SK-N-SH treated with all-trans-retinoic acid at 6 μM for 48 hours (cell line): ENCODE data around the gene BTBD17.

Experiments
- ATAC-seq: fragments of 200-7000 bp; cut with Tn5 transposase; 3 replicates; pipeline ENCODE4 v1.9.1; 2020; ENCODE audit warnings: mild to moderate bottlenecking, moderate library complexity
- BACH2 ChIP-seq: fragments of 250-450 bp; sonication (Bioruptor Pico); IDR thresholded peaks from 2 replicates; pipeline ENCODE4 v1.9.0; 2021; ENCODE audit warnings: mild to moderate bottlenecking, borderline replicate concordance
- CREB5 ChIP-seq: fragments of 250-450 bp; sonication (Bioruptor Pico); IDR thresholded peaks from 2 replicates; pipeline ENCODE4 v1.5.1; 2020; ENCODE audit warnings: low read depth, mild to moderate bottlenecking, moderate library complexity
- CSDC2 ChIP-seq: fragments of 250-450 bp; sonication (Bioruptor Pico); IDR thresholded peaks from 2 replicates; pipeline ENCODE4 v1.5.0; 2020; ENCODE audit warnings: mild to moderate bottlenecking, moderate library complexity
- GLIS3 ChIP-seq: fragments of 250-450 bp; sonication (Bioruptor Pico); IDR thresholded peaks from 2 replicates; pipeline ENCODE4 v1.5.0; 2020; ENCODE audit warnings: mild to moderate bottlenecking, moderate library complexity
- ISL1 ChIP-seq: fragments of 250-450 bp; sonication (Bioruptor Pico); IDR thresholded peaks from 2 replicates; pipeline ENCODE4 v2.1.2; 2022; ENCODE audit warnings: mild to moderate bottlenecking, moderate library complexity
- OSR1 ChIP-seq: fragments of 250-450 bp; sonication (Bioruptor Pico); IDR thresholded peaks from 2 replicates; pipeline ENCODE4 v1.8.0; 2022; ENCODE audit warnings: moderate library complexity, mild to moderate bottlenecking, inconsistent platforms
- PATZ1 ChIP-seq: fragments of 250-450 bp; sonication (Bioruptor Pico); IDR thresholded peaks from 2 replicates; pipeline ENCODE4 v1.8.0; 2020; ENCODE audit warnings: mild to moderate bottlenecking, moderate library complexity, borderline replicate concordance
- POU6F1 ChIP-seq: fragments of 250-450 bp; sonication (Bioruptor Pico); IDR thresholded peaks from 2 replicates; pipeline ENCODE4 v1.8.0; 2021; ENCODE audit warnings: low read depth, mild to moderate bottlenecking, moderate library complexity, borderline replicate concordance
- PPARA ChIP-seq: fragments of 250-450 bp; sonication (Bioruptor Pico); IDR thresholded peaks from 2 replicates; pipeline ENCODE4 v1.5.0; 2020; ENCODE audit warnings: mild to moderate bottlenecking, borderline replicate concordance
- RARB ChIP-seq: fragments of 250-450 bp; sonication (Bioruptor Pico); IDR thresholded peaks from 2 replicates; pipeline ENCODE4 v1.8.0; 2021; ENCODE audit warnings: mild to moderate bottlenecking, moderate library complexity
- SNAI2 ChIP-seq: fragments of 250-450 bp; sonication (Bioruptor Pico); IDR thresholded peaks from 2 replicates; pipeline ENCODE4 v1.5.0; 2020; ENCODE audit warnings: mild to moderate bottlenecking, moderate library complexity
- TCF4 ChIP-seq: fragments of 250-450 bp; sonication (Bioruptor Pico); IDR thresholded peaks from 2 replicates; pipeline ENCODE4 v1.8.0; 2021; ENCODE audit warnings: mild to moderate bottlenecking, moderate library complexity, borderline replicate concordance
- TOX ChIP-seq: fragments of 250-450 bp; sonication (Bioruptor Pico); IDR thresholded peaks from 2 replicates; pipeline ENCODE4 v1.8.0; 2021; ENCODE audit warnings: mild to moderate bottlenecking, moderate library complexity, borderline replicate concordance
- TSHZ2 ChIP-seq: fragments of 250-450 bp; sonication (Bioruptor Pico); IDR thresholded peaks from 2 replicates; pipeline ENCODE4 v1.5.0; 2020; ENCODE audit warnings: mild to moderate bottlenecking, moderate library complexity
- ZC3H10 ChIP-seq: fragments of 250-450 bp; sonication (Bioruptor Pico); IDR thresholded peaks from 2 replicates; pipeline ENCODE4 v1.5.1; 2021; ENCODE audit warnings: mild to moderate bottlenecking, moderate library complexity
- ZFP3 ChIP-seq: fragments of 250-450 bp; sonication (Bioruptor Pico); IDR thresholded peaks from 2 replicates; pipeline ENCODE4 v1.5.0; 2020; ENCODE audit warnings: mild to moderate bottlenecking, moderate library complexity
- ZFP30 ChIP-seq: fragments of 450-650 bp; formaldehyde crosslinking; IDR thresholded peaks from 2 replicates; pipeline ENCODE4 v1.5.0; 2022; ENCODE audit warnings: mild to moderate bottlenecking, moderate library complexity
- ZNF565 ChIP-seq: fragments of 450-650 bp; formaldehyde crosslinking; conservative IDR thresholded peaks from 2 replicates; pipeline ENCODE4 v1.5.0; 2020; ENCODE audit warnings: low read depth, mild to moderate bottlenecking, moderate library complexity
- ZNF8 ChIP-seq: fragments of 450-650 bp; formaldehyde crosslinking; IDR thresholded peaks from 2 replicates; pipeline ENCODE4 v1.5.0; 2020; ENCODE audit warnings: mild to moderate bottlenecking, moderate library complexity

The BTBD17 gene

GRCh38 chr17:74330446-74330845 lies 31.2 kb downstream of the BTBD17 start (continued):
- TF ChIP-seq CREB5 (CRISPR knock-in tag) (no peak), RARB (no peak), PPARA (CRISPR knock-in tag) (no peak), OSR1 (no peak), CSDC2 (CRISPR knock-in tag) (no peak), BACH2 (CRISPR knock-in tag) (no peak), ZNF565 (CRISPR knock-in tag) (no peak), ZFP3 (CRISPR knock-in tag) (no peak), ZFP30 (CRISPR knock-in tag) (no peak), TOX (CRISPR knock-in tag) (no peak), GLIS3 (no peak), POU6F1 (CRISPR knock-in tag) (no peak), SNAI2 (CRISPR knock-in tag) (no peak)

GRCh38 chr17:74329378-74329777 lies 32.3 kb downstream of the BTBD17 start:
- no peak for ATAC-seq
- TF ChIP-seq ISL1 (CRISPR knock-in tag): no peak
- TF ChIP-seq ZNF565 (CRISPR knock-in tag): no peak
- no peak for TF ChIP-seq CREB5 (CRISPR knock-in tag)
- TF ChIP-seq ZC3H10: no peak
- TF ChIP-seq GLIS3: no peak
- TF ChIP-seq PATZ1 (CRISPR knock-in tag): no peak
- no peak for TF ChIP-seq TSHZ2
- TF ChIP-seq SNAI2 (CRISPR knock-in tag): no peak
- TF ChIP-seq ZFP3 (CRISPR knock-in tag): no peak
- no peak for TF ChIP-seq ZNF8
- no peak for TF ChIP-seq CSDC2 (CRISPR knock-in tag)

- no peak for ATAC-seq
- TF ChIP-seq PATZ1 (CRISPR knock-in tag): no peak
- no peak for TF ChIP-seq ZFP30 (CRISPR knock-in tag)
- TF ChIP-seq RARB: no peak
- TF ChIP-seq TCF4 (CRISPR knock-in tag): no peak
- TF ChIP-seq PPARA (CRISPR knock-in tag): no peak
- TF ChIP-seq OSR1: no peak
These were observed 33.2 kb downstream of the BTBD17 start for GRCh38 chr17:74328487-74328886.
